Measurements from ENCODE around the gene SLC2A13.

Gene SLC2A13

DNA sequence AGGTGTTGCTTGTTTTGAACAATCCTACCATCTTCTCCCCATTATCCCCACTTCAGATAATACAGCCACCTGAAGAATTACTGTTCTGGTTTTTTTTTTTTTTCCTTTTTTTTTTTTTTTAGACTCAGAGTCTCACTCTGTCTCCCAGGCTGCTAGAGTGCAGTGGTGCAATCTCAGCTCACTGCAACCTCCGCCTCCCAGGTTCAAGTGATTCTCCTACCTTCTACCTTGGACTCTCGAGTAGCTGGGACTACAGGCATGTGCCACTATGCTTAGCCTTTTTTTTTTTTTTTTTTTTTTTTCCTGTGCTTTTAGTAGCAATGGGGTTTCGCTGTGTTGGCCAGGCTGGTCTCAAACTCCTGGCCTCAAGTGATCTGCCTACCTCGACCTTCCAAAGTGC lies 306.9 kb downstream of the SLC2A13 start:
- no peak overlapping the region for H2AK5ac ChIP-seq (ENCODE audit: low read length, severe bottlenecking)
- no peak overlapping the region for H3K27ac ChIP-seq (ENCODE audit: low read length, poor library complexity, severe bottlenecking)
- no peaks in the 10 kb centered on the region for H3K36me3 ChIP-seq (ENCODE audit: control insufficient read depth in 1 of 2, insufficient read depth in 2 of 2, low read depth in 1 of 2, low read length in 2 of 2)
- H3K14ac ChIP-seq (ENCODE audit: low read length in 2 of 2) = no peak overlapping the region
- H2AFZ ChIP-seq (ENCODE audit: low read depth, low read length) = no peak overlapping the region
- H2BK120ac ChIP-seq (ENCODE audit: low read depth, low read length) = no peak overlapping the region
- no peaks in the 10 kb centered on the region for H3K9me3 ChIP-seq (ENCODE audit: control insufficient read depth, low read length)
- no peak overlapping the region for H3K23ac ChIP-seq (ENCODE audit: low read length in 2 of 2)
- H3K4me1 ChIP-seq (ENCODE audit: control insufficient read depth, insufficient read depth, low read depth, low read length) = no peaks in the 10 kb centered on the region
- no peak overlapping the region for H2BK12ac ChIP-seq (ENCODE audit: low read length in 2 of 2)
- no peak overlapping the region for H3K18ac ChIP-seq (ENCODE audit: low read depth in 1 of 2, low read length in 2 of 2)
- H3K4ac ChIP-seq (ENCODE audit: low read depth in 1 of 2, low read length in 2 of 2) = no peak overlapping the region
- H3K4me2 ChIP-seq (ENCODE audit: low read length, poor library complexity, severe bottlenecking) = no peak overlapping the region
- H4K91ac ChIP-seq (ENCODE audit: low read length) = no peak overlapping the region
- H4K8ac ChIP-seq (ENCODE audit: low read length) = no peak overlapping the region
- no peak overlapping the region for H2BK5ac ChIP-seq (ENCODE audit: low read depth, low read length, poor library complexity, severe bottlenecking)
- no peak overlapping the region for H3K4me3 ChIP-seq (ENCODE audit: insufficient read depth in 1 of 2, low read depth in 1 of 2, low read length in 2 of 2)
- H3K9ac ChIP-seq (ENCODE audit: low read length) = no peak overlapping the region
- no peak overlapping the region for H2BK15ac ChIP-seq (ENCODE audit: low read depth, poor library complexity, severe bottlenecking)
- 93% methylated on average over 4 of the region's 4 CpGs for WGBS
- no peak for DNase-seq
- no peaks in the 10 kb centered on the region for H3K27me3 ChIP-seq (ENCODE audit: control insufficient read depth in 1 of 2, insufficient read depth in 1 of 2, low read length in 2 of 2)
- H3K79me1 ChIP-seq (replicated peaks; ENCODE audit: low read length, poor library complexity, severe bottlenecking) = no peaks in the 10 kb centered on the region

GRCh38 chr12:39798429-39798828 lies 307.5 kb downstream of the SLC2A13 start:
- Histone ChIP-seq H3K79me1 (replicated peaks; ENCODE audit: low read length, poor library complexity, severe bottlenecking) (no peaks in the 10 kb centered on the region), H3K9ac (ENCODE audit: low read length) (no peak overlapping the region), H3K4ac (ENCODE audit: low read depth in 1 of 2, low read length in 2 of 2) (no peak overlapping the region), H3K36me3 (ENCODE audit: control insufficient read depth in 1 of 2, insufficient read depth in 2 of 2, low read depth in 1 of 2, low read length in 2 of 2) (no peaks in the 10 kb centered on the region), H3K27ac (ENCODE audit: low read length, poor library complexity, severe bottlenecking) (no peak overlapping the region), H2AK5ac (ENCODE audit: low read length, severe bottlenecking) (no peak overlapping the region), H2BK15ac (ENCODE audit: low read depth, poor library complexity, severe bottlenecking) (no peak overlapping the region), H4K8ac (ENCODE audit: low read length) (no peak overlapping the region), H3K14ac (ENCODE audit: low read length in 2 of 2) (no peak overlapping the region), H3K27me3 (ENCODE audit: control insufficient read depth in 1 of 2, insufficient read depth in 1 of 2, low read length in 2 of 2) (no peaks in the 10 kb centered on the region), H2BK5ac (ENCODE audit: low read depth, low read length, poor library complexity, severe bottlenecking) (no peak overlapping the region), H3K18ac (ENCODE audit: low read depth in 1 of 2, low read length in 2 of 2) (no peak overlapping the region), H2BK12ac (ENCODE audit: low read length in 2 of 2) (no peak overlapping the region), H2AFZ (ENCODE audit: low read depth, low read length) (no peak overlapping the region), H3K4me3 (ENCODE audit: insufficient read depth in 1 of 2, low read depth in 1 of 2, low read length in 2 of 2) (no peak overlapping the region), H4K91ac (ENCODE audit: low read length) (no peak overlapping the region), H3K23ac (ENCODE audit: low read length in 2 of 2) (no peak overlapping the region), H3K4me2 (ENCODE audit: low read length, poor library complexity, severe bottlenecking) (no peak overlapping the region), H2BK120ac (ENCODE audit: low read depth, low read length) (no peak overlapping the region), H3K4me1 (ENCODE audit: control insufficient read depth, insufficient read depth, low read depth, low read length) (no peaks in the 10 kb centered on the region), H3K9me3 (ENCODE audit: control insufficient read depth, low read length) (no peaks in the 10 kb centered on the region)
- WGBS = 91% methylated on average over 5 of the region's 5 CpGs
- no peak for DNase-seq

GRCh38 chr12:39795481-39795880 lies 310.4 kb downstream of the SLC2A13 start:
- no peaks in the 10 kb centered on the region for H3K27me3 ChIP-seq (ENCODE audit: control insufficient read depth in 1 of 2, insufficient read depth in 1 of 2, low read length in 2 of 2)
- no peak overlapping the region for H2BK15ac ChIP-seq (ENCODE audit: low read depth, poor library complexity, severe bottlenecking)
- WGBS = 90% methylated on average over 2 of the region's 2 CpGs
- H3K4me3 ChIP-seq (ENCODE audit: insufficient read depth in 1 of 2, low read depth in 1 of 2, low read length in 2 of 2) = no peak overlapping the region
- H3K27ac ChIP-seq (ENCODE audit: low read length, poor library complexity, severe bottlenecking) = no peak overlapping the region
- H2AFZ ChIP-seq (ENCODE audit: low read depth, low read length) = no peak overlapping the region
- H4K91ac ChIP-seq (ENCODE audit: low read length) = no peak overlapping the region
- no peak overlapping the region for H3K4me2 ChIP-seq (ENCODE audit: low read length, poor library complexity, severe bottlenecking)
- no peak for DNase-seq
- no peak overlapping the region for H4K8ac ChIP-seq (ENCODE audit: low read length)
- no peak overlapping the region for H2AK5ac ChIP-seq (ENCODE audit: low read length, severe bottlenecking)
- no peak overlapping the region for H3K14ac ChIP-seq (ENCODE audit: low read length in 2 of 2)
- no peak overlapping the region for H2BK120ac ChIP-seq (ENCODE audit: low read depth, low read length)
- no peak overlapping the region for H2BK12ac ChIP-seq (ENCODE audit: low read length in 2 of 2)
- no peaks in the 10 kb centered on the region for H3K4me1 ChIP-seq (ENCODE audit: control insufficient read depth, insufficient read depth, low read depth, low read length)
- H3K9ac ChIP-seq (ENCODE audit: low read length) = no peak overlapping the region
- no peaks in the 10 kb centered on the region for H3K36me3 ChIP-seq (ENCODE audit: control insufficient read depth in 1 of 2, insufficient read depth in 2 of 2, low read depth in 1 of 2, low read length in 2 of 2)
- no peaks in the 10 kb centered on the region for H3K9me3 ChIP-seq (ENCODE audit: control insufficient read depth, low read length)
- H3K23ac ChIP-seq (ENCODE audit: low read length in 2 of 2) = no peak overlapping the region
- no peaks in the 10 kb centered on the region for H3K79me1 ChIP-seq (replicated peaks; ENCODE audit: low read length, poor library complexity, severe bottlenecking)
- no peak overlapping the region for H2BK5ac ChIP-seq (ENCODE audit: low read depth, low read length, poor library complexity, severe bottlenecking)
- no peak overlapping the region for H3K4ac ChIP-seq (ENCODE audit: low read depth in 1 of 2, low read length in 2 of 2)
- no peak overlapping the region for H3K18ac ChIP-seq (ENCODE audit: low read depth in 1 of 2, low read length in 2 of 2)

DNA sequence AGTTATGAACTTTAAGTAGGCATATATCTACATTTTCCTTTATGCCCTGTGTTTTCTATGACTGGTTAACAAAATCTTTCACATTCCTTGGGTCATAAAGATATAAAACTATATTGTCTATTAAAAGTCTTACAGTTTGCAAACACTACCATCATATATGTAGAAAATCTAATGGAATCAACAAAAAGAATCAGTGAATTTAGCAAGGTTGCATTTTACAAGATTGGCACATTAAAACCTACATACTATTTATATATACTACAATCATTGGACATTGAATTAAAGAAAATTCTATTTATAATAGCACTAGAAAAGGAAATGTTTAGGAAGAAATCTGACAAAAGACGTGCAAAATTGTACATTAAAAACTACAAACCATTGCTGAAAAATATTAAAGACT lies 312.9 kb downstream of the SLC2A13 start:
- Histone ChIP-seq H3K4me3 (ENCODE audit: insufficient read depth in 1 of 2, low read depth in 1 of 2, low read length in 2 of 2) (no peak overlapping the region), H3K4me1 (ENCODE audit: control insufficient read depth, insufficient read depth, low read depth, low read length) (no peaks in the 10 kb centered on the region), H2AFZ (ENCODE audit: low read depth, low read length) (no peak overlapping the region), H3K4me2 (ENCODE audit: low read length, poor library complexity, severe bottlenecking) (no peak overlapping the region), H3K18ac (ENCODE audit: low read depth in 1 of 2, low read length in 2 of 2) (no peak overlapping the region), H3K27me3 (ENCODE audit: control insufficient read depth in 1 of 2, insufficient read depth in 1 of 2, low read length in 2 of 2) (no peaks in the 10 kb centered on the region), H2BK5ac (ENCODE audit: low read depth, low read length, poor library complexity, severe bottlenecking) (no peak overlapping the region), H2BK15ac (ENCODE audit: low read depth, poor library complexity, severe bottlenecking) (no peak overlapping the region), H3K27ac (ENCODE audit: low read length, poor library complexity, severe bottlenecking) (no peak overlapping the region), H3K14ac (ENCODE audit: low read length in 2 of 2) (no peak overlapping the region), H3K23ac (ENCODE audit: low read length in 2 of 2) (no peak overlapping the region), H2BK12ac (ENCODE audit: low read length in 2 of 2) (no peak overlapping the region), H3K36me3 (ENCODE audit: control insufficient read depth in 1 of 2, insufficient read depth in 2 of 2, low read depth in 1 of 2, low read length in 2 of 2) (no peaks in the 10 kb centered on the region), H4K8ac (ENCODE audit: low read length) (no peak overlapping the region), H4K91ac (ENCODE audit: low read length) (no peak overlapping the region), H3K9ac (ENCODE audit: low read length) (no peak overlapping the region), H2BK120ac (ENCODE audit: low read depth, low read length) (no peak overlapping the region), H3K9me3 (ENCODE audit: control insufficient read depth, low read length) (no peaks in the 10 kb centered on the region), H2AK5ac (ENCODE audit: low read length, severe bottlenecking) (no peak overlapping the region), H3K79me1 (replicated peaks; ENCODE audit: low read length, poor library complexity, severe bottlenecking) (no peaks in the 10 kb centered on the region), H3K4ac (ENCODE audit: low read depth in 1 of 2, low read length in 2 of 2) (no peak overlapping the region)
- WGBS = no CpG with 5 or more reads among the region's 1 CpG
- DNase-seq = no peak

Measured in mesenchymal stem cell (in vitro differentiated cells and primary cell).